Fibroblast of skin of left quadriceps (primary cell): ENCODE measurements around the gene TIAM2.

ENCODE experiments used
- DNase-seq, 2 experiments: peaks; one replicate each; pipeline ENCODE4 v3.0.0-alpha.2; 2013; ENCODE audit warnings: low read depth in 2 of 2

Gene TIAM2

GRCh38 chr6:155259204-155259603 lies 264.1 kb downstream of the TIAM2 start:
- no peak for DNase-seq

- no peak for DNase-seq
Observed at GRCh38 chr6:155259897-155260296, 264.8 kb downstream of the TIAM2 start.

- no peak for DNase-seq
Observed at GRCh38 chr6:155260686-155261085, 265.6 kb downstream of the TIAM2 start.

DNA sequence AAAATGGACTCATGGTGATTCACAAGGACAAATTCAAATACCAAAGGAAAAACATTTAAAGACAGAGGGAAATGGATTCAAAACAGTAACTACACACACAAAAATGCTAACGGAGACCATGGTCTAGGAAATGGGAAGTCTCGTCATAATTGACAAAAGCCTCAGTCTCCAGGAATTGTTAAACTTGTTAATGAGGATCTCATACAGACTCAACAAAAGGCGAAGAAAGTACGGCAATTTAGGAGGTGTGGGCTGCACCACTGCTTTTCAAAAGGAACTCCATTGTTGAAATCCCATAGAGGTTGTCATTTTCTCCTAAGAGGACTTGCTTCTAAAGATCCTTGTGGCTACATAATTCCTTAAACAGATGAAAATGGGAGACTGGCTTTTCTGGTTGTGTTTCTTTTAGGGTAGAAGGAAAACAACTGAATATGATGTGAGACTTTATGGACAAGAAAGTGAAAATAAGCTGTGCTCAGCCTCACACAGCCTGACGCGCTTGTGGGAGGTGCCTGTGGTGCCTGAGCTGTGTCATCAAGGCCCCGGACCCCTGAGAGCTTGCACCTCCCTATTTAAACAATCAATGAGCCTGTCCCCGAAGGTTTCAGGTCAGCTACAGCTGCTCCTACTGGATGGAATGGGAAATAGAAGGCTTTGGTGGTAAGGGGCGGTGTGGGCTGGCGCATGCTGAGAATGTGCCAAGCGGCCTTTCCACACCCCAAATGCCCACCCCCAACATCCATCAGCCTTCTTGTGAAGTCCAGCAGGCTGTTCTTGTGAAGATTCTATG lies 266.2 kb downstream of the TIAM2 start:
- no peak for DNase-seq

DNA sequence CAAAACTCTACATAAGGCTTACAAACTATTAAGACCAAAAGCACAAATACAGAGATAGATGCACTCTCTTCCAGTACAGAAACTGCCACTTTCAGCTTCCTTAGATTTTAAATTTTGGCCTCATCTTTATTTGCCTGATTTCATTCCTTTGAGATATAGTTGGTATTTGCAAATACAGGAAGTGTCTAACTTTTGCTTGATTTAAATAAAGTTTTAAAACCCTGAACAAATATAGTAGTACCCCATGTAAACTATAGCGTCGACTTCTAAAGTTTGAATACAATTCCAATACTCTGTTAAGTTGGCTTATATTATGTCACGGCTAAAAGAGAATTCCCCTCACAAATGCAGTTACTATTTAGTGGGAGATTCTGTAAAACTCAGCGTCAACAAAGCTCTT lies 267.5 kb downstream of the TIAM2 start:
- DNase-seq: no peak

- DNase-seq: no peak
Observed at GRCh38 chr6:155263373-155264063, 268.4 kb downstream of the TIAM2 start, which contains the start of gene CLDN20. Gene CLDN20, plus strand, starts transcription at chr6:155264013. Its CDS starts 11,707 bp downstream, at chr6:155275720.

- DNase-seq: peak in 1 of 2 experiments; percentile 7
Observed at GRCh38 chr6:155264693-155265320, 269.7 kb downstream of the TIAM2 start.

DNA sequence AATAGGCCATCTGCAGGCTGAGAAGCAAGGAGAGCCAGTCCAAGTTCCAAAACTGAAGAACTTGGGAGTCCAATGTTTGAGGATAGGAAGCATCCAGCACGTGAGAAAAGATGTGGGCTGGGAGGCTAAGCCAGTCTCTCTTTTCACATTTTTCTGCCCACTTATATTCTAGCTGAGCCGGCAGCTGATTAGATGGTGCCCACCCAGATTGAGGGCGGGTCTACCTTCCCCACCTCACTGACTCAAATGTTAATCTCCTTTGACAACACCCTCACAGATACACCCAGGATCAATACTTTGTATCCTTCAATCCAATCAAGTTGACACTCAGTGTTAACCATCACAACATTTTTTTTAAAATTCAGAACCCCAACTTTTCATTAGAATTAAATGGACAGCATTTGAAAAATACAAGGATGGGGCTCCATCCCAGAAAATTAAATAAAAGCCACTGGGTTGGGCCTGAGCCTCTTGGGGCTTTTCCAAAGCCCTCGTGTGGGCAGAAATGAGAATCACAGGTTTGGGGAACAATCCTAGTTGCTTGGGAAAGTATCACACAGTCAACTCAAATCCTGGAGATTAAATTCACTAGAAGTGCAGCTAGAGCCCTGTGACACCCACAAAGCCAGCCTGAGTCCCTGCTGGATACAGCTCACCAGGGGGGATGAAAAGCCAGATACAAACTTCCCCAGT lies 270.9 kb downstream of the TIAM2 start:
- DNase-seq: no peak

GRCh38 chr6:155267411-155267810 lies 272.3 kb downstream of the TIAM2 start:
- no peak for DNase-seq

DNA sequence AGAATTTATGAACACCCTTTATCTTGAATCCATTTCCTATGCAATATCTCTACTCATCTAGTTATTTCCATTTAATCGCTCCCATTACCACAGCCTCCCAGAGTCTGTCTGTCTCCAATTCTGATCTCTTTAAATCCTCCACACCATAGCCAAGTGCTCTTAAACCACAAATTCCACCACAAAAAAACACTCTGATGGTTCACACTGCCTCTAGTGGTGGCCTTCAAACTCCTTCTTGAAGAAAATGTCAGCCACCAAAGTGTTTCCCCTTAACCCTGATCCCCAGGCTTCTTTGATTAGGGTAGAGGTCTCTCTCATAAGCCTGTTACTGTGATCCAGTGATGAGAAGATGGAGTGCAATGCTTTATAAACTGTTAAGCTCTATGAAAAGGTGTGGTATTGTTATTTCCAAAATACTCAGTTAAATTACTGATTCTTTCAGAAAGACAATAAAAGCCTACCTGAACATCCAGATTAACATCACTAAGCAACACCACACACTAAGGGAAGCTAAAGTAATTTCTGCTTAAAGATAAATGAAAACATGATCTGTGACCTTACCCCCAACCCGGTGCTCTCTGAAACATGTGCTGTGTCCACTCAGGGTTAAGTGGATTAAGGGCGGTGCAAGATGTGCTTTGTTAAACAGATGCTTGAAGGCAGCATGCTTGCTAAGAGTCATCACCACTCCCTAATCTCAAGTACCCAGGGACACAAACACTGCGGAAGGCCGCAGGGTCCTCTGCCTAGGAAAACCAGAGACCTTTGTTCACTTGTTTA lies 273.2 kb downstream of the TIAM2 start:
- peak in 1 of 2 experiments; percentile 13 for DNase-seq

DNA sequence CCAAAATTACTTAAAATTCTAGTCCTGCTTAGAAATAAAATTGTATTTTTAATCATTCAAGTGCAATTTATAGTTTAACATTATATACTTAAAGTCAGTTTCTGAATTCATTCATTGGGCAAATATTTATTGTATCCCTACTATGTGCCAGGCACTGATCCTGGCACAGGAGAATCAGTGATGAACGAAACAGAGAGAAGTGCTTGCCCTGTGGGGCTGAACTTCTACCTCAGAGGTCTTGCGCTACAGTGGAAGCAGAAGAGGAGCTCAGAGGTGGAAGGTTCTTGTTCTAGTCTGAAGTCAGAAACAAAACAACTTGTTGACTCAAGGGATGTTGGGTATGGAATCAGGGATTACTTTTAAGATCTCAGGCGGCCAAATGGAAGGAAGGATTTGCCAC lies 274.6 kb downstream of the TIAM2 start:
- no peak for DNase-seq

GRCh38 chr6:155270561-155271091 lies 275.5 kb downstream of the TIAM2 start:
- DNase-seq: no peak

GRCh38 chr6:155271145-155271544 lies 276.0 kb downstream of the TIAM2 start:
- DNase-seq: no peak

DNA sequence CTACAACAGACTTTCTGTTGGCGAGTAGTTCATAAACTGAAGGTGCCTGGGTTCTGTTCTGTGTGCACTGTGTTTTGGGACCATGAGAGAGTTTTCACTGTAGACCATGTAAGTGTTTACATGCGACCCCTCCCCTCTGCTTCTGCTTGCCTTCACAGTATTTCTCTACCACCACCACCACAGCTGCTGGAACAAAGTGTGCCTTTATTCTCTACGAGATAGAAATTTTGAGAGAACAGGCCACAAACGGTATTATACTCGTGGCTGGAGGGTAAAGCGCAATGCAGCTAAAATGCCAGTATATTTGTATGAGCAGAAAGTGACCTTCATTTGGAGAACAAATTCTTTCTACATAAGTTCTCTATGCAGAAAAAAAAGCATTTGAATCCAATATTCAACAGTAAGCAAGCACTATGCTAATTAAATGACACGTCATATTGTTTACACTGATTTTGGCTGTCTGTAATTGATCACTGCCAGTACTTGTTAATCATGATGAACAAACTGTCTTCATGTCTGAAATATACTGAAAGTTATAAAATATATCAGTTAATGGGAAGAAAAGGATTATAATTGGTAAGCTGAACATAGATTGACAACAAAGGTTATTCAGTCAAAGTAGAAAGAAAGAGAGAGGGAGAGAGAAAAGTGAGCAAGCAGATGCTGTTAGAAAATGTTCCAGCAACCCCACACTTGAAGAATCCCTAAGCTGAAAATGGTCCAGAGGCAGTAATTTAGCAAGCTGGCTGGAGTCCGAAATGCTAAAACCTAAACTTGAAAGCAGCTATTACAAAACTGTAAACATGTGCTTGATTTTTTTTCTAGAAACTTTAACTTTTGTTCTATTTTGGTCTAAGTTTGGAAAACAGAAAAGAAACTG lies 277.5 kb downstream of the TIAM2 start:
- peak; percentile 30 to 32 for DNase-seq

DNA sequence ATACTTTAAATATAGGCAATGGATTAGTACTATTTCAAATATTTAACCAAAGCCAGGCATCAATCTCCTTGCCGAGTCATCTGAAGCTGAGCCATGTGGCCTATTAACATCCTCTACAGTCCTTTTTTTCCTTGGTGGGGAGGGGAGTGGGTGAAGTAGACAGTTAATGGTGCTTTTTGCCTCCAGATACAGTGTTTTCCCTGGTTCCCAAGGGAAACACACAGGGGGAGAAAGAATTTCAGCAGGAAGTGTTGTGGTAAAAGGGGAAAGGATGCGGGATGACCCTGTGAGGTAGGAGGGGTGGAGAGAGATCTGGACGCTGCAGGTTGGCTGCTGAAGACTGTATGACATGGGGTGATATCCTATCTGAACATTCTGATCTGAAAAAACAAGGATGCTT lies 278.3 kb downstream of the TIAM2 start:
- DNase-seq: peak; percentile 96

DNA sequence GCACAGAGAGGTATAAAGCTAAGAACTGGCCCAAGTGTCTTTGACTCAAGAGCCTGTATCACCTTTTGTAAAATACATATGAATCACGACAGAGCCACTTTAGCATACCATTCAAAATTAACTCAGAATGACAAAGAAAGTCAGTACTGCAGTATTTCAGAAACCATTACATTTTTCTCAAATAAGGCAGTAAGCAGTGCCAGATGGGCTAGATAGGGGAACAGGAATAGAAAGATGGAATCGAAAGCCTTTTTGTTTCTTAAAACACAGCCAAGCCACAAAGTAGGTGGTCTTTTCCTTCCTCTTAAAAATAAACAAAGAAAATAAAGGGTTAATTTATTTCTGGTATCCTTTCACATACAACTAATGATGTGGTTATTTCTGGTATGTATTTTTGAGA lies 279.0 kb downstream of the TIAM2 start:
- peak; percentile 66 to 71 for DNase-seq

GRCh38 chr6:155274533-155274932 lies 279.4 kb downstream of the TIAM2 start:
- DNase-seq: peak in 1 of 2 experiments; percentile 10

DNA sequence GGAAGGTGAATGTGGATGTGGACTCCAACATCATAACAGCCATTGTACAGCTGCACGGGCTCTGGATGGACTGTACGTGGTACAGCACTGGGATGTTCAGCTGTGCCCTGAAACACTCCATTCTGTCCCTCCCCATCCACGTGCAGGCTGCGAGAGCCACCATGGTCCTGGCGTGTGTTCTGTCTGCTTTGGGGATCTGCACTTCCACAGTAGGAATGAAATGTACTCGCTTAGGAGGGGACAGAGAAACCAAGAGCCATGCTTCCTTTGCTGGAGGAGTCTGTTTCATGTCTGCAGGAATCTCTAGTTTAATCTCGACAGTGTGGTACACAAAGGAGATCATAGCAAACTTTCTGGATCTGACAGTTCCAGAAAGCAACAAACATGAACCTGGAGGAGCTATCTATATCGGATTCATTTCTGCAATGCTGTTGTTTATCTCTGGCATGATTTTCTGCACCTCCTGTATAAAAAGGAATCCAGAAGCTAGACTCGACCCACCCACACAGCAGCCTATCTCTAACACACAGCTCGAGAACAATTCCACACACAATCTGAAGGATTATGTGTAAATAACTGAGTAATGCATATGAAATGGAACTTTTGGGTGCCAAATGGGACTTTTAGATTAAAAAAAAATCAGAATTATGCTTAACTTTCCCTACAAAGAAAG lies 280.8 kb downstream of the TIAM2 start:
- DNase-seq: no peak

DNA sequence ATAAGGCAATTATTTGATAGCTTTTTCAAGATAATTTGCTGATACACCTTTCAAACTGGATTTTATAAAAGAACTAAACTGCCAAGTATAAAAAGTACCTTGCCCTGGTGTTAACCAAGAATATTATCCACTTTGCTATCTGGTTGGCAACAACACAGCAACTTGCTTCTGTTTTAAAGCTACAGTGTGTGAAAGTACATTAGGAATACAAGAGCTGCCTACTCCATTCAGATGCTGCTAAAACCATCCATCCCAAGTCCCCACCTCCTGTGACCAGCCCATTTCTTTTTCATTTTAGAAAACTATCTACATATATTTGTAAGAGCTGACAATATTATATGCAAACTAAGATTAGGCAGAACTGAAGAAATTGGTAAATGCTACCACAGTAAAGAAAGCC lies 281.5 kb downstream of the TIAM2 start:
- no peak for DNase-seq
